DMS79 (cell line): ENCODE measurements around the gene MPL.
A peak's percentile ranks its signal among the peaks of the same experiment; 100 is the strongest.
"Not testable (repeated sequence)": the region's sequence is repeated elsewhere in the genome, so short reads cannot be mapped to it uniquely, and the experiment has no call there.

Source experiments
- DNase-seq: peaks from one replicate; lab custom pipeline; 2025; lab: John Stamatoyannopoulos, UW

The MPL gene

DNA sequence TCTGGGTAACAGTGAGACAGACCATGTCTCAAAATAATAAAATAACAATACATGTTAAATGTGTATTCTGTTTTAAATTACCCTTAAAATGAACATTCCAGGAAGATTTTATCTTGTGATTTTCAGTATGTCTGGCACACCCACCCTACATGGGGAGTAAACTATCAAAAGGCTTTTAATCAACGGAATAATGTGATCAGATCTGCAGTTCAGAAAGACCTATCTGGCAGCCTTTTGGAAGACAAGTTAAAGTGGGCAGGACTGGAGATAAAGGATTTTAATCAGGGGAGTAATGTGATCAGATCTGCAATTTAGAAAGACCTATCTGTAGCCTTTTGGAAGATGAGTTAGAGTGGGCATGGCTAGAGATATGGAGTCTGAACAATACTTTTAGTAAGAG is 41.9 kb downstream of the MPL start:
- DNase-seq = no peak

DNA sequence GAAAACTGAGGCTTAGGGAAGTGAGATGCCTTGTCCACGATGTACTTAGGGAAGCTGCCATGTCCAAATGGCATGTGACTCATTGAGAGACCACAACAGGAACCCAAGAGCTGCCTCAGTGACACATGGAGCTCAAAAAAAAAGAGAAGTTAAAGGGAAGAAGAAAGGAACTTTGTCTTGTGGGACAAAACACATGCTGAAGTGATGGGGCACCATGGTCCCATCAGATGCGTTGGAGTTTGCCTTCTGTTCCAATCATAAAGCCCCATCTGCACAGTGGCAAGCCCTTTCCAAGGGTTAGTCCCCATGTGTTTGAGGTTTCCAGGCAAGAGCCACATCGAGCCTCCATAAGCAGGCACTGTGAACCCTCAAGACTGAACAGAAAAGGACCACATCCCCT is 44.0 kb downstream of the MPL start:
- no peak for DNase-seq

DNA sequence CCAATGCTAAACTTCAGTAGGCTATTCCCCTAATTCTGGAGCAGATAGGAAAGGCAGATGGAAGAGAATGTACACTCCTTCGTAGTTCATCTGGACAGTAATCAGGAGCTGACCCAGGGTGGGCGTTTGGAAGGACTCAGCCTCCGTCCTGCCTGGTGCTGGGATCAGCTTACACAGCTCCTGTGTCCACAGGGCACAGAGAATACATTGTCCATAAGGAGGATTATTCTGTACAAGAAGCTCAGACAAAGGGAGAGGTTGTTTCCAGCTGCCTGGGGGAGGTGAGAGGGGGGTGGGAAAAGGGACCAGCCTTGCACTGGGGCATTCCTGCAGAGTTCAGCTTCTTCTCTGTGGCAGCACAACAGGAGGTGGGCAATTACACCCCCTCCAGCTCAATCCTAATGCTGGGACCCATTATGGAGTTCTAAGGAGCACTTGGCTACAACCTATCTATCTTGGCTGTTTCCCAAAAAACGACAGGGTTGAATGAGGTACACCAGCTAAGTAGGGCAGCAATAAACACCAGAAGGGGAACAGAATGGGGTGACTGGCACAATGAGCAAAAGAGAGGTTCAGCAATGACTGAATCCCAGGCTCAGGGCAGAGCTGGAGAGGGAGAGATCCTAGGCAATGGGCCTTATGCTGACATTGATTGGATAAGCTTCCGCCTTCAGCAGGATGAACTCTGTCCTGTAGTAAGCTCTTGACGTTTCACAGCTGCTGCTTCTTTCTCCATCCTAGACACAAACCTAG is 44.6 kb downstream of the MPL start:
- peak; percentile 90 for DNase-seq

DNA sequence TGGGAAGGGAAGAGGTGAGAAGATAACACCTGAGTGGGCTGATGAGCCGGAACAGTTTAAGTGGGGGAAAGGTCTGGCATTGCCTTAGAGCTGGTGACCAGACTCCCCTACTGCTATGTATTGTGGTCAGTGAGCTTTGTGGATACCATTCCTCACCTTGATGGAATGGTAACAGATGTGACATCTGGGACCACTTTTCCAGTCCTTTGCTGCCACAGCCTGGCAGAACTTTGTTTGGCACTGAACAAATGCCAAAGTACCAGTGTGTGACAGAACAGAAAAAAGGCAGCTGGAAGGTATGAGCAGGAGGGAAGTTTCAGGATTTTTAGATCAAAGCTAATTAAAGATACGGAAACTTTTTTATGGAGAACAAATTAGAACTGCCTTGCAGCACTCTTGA is 45.8 kb downstream of the MPL start:
- peak; percentile 4 for DNase-seq

DNA sequence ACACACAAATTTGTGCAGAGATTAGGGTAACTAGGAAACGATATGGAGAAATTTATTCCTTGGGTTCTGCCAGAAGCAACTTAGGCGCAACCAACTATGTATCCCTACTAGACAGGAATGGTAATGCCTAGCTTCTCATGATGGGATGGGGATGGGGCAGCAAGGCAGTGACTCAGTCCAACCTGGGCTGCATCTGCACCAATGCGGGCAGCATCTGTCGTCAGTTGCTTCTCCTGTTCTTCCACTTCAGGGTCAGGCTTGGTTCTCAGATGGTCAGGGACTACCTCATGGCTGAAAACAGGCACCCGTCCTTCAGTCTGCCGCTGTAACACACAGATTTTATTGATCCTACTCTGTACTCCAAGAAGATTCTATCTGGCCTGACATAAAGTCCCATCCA is 49.1 kb downstream of the MPL start:
- DNase-seq = no peak

DNA sequence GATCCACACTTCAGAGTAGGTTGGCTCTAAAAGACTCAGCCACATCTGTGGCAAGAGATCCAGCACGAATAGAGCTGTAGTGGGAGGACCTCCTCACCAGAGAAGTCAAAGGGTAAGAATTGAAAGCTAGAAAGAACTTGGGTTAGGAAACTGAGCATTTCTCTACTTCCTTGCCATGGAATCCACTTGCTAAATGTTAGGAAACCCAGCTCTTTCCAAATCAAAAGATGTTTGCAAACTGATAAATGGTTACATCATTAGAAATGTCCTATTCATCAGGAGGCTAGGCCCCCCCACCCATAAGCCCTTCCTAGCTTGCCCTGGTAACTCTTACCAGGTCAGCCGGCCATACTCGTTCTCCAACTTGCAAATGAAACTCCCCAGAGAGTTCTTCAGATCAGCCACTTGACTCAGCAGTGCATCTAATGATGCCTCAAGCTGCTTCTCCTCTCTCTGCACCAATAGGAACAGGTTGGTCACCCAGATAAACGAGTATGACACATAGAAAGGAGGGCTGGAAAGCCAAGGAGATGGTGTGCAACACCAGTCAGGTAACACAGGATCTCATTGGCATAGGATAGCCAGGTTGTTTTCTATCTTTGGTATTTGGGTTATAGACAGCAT is 50.5 kb downstream of the MPL start:
- peak; percentile 23 for DNase-seq

DNA sequence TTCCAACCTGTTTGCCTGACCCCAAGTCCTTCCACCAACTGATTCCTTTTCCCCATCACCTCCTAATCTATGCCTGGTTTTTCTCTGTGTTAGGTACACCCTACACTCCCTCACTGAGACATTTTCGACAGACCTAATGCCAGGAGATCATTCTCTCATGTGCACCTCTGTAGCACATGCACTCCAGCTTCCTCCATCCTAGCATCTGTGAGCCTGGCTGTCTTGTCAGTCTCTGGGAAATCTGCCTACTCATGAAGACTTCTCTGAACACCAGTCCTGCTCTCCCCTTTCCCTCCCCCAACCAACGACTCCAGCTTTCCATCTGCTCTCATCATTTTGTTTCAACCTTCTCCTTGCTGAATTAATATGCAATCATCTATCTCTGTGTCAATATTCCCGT is 51.0 kb downstream of the MPL start:
- DNase-seq = no peak

DNA sequence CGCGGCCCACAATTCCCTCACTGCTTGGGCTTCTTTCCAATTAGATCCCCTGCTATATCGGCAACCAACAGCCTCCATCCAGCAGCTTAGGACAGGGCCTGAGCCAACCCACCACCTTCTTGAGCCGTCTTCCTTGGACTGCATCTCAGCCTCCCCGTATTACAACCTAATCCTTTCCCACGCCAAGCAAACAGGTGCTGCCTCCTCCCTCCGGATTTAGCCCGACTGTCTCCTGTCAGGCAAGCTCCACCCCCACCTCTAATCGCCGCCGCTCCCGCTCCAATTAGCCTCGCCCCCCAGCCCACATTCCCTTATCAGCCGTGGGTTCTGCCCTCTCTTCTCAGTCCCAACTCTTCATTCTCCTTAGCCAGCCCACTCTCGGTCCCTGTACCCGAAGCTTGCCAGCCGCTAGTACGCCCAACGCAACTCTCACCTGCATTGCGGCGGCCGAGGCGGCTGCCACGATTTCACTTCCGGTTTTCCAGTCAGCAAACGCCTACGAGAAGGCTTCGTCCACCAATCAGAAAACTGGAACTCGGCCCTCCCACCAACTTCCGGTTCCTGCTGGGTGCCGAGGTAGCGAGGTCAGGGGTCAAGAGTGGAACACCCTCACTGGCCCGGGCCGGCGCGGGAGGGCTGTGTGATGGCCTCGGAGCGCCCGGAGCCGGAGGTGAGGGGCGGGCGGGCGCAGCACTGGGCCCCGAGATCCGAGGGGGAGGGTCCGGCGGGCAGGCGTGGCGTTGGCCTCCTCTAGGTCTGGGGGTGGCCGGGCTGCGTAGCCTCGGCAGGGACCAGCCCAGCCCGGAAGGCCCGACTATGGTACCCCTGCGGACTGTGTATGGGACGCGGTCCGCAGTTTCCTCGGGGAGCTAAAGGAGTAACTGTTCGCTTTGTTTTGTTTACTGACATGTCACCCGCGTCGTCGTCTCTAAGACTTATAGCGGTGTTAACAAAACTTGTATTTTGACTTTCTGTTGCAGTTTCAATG is 52.0 kb downstream of the MPL start, which contains the start of the genes MED8 and SZT2:
MED8 (minus strand) TSS at position 475 of the 988 bp plus-strand sequence; CDS start at position 439, 36 bp downstream.
SZT2 (plus strand) TSS at position 574 of the 988 bp plus-strand sequence; CDS start at position 644, 70 bp downstream.
- peak; percentile 92 for DNase-seq

DNA sequence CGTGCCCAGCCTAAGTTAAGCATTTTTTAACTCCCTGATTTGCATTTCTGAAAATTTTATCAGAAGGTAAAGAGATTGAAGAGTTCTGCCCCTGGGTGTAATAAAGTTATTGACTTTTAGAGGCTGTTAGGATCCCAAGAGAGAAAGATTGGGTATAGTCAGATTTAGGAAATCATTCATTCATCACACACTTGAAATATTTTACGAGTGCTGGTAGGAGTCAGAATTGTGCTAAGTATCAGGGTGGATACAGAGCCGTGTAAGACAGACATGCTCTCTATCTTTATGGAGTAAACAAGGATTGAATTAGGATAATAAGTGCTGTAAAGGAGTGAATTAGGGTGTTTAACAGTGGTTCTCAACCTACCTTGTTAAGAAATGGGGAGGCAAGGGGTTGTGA is 55.1 kb downstream of the MPL start:
- DNase-seq = no peak

DNA sequence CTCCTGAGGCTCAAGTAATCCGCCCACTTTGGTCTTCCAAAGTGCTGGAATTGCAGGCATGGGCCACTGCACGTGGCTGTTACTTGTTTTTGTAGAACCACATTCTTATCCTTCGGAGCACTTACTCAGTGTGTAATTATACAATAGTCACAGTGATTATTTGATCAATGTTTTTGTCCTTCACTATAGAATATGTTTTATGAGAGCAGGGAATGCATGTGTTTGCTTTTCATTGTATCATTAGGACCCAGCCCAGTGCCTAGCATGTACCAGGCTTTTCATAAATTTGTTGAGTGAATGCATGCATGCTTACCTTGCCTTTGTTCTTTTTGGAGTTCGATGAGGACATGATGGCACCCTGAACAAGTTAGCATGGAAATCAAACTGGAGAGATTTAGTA is 57.9 kb downstream of the MPL start:
- DNase-seq = no peak

DNA sequence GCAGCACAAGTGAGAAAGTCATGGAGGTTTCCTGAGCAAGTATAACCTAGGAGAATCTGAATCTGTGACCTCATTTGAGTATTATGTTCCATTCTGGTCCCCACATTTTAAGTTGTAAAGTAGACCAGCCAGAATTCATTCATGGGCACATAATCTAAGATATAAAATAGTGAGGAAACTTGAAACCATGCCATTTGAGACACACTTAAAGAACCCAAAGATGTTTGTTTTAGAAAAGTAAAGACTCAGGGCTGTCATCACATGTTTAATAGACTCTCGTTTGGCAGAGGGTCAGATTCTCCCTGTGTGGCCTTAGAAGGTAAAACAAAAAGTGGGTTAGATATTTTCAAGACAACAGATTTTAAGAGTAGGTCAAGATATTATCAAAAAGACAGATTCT is 58.4 kb downstream of the MPL start:
- peak; percentile 85 for DNase-seq

DNA sequence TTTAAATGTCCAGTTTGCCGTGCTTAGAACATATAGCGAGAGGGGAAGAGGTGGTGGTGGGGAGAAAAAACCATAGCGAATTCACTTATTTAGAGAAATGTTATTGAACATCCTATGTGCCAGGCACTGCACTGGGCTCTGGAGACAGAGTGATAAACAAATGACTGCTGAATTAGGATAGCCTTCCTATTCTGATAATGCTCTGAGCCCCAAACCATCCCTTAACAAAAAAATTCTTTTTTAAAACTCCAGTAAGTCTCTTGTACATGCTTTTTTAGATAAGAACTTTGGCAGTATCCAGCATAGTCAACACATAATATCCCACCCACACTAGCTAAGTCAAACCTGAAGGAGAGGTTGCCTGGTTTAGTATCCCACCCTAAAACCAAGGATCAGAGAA is 60.6 kb downstream of the MPL start:
- DNase-seq = no peak

DNA sequence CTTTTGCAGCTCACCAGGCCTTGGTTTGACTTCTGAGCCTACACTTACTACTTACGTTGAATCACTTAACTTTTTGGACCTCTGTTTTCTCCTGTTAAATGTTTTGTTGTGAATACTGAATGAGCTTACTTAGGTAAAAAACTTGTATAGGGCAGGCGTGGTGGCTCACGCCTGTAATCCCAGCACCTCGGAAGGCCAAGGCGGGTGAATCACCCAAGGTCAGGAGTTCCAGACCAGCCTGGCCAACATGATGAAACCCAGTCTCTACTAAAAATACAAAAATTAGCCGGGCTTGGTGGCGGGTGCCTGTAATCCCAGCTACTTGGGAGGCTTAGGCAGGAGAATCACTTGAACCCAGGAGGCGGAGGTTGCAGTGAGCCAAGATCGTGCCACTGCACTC is 62.8 kb downstream of the MPL start:
- not testable (repeated sequence) for DNase-seq

DNA sequence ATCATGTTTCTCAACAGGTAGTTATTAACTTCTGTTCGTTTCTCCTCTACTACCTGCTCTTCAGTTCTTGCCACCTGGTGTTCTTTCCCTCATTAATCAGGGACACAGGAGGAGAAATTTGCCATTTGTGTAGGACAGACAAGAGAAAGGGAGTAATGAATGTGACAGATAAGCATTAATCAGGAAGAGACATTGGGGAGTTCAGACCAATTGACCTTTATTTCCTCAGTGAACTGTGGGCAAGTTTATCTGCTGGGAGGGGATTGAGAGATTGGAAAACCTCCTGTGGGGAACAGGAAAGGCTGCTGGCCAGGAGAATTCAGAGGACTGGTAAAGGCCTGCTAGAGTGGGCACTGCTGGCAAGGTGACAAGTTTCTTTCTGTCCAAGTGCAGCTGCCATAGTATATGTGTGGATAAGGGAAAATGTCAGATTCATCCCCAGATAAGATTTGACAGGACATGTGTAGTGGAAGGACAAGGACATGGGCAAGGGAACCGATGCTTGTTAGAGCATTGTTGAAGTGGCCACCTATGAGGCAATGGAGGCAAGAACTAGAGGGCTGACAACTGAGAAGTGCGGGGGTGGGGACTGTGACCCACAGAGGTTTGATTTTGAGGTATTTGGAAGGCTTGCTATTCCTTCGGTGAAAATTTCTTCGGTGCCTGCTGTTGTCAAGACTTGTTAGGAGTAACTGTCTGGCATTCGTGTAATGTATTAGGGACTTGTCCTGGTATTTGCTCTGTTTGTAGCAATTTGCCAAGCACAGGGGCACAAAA is 64.7 kb downstream of the MPL start:
- DNase-seq = peak; percentile 17
